PFSK-1 (cell line): ENCODE measurements around the gene TRABD2A.
A peak's percentile ranks its signal among the peaks of the same experiment; 100 is the strongest.

Experiments used
- FOXP2 ChIP-seq: optimal IDR thresholded peaks from 2 replicates; pipeline ENCODE3; 2011; ENCODE audit warnings: borderline replicate concordance, control low read depth, inconsistent platforms; ENCODE audit not compliant: insufficient read depth; ENCODE audit errors: extremely low read length, extremely low read depth
- POLR2AphosphoS5 ChIP-seq: IDR thresholded peaks from 2 replicates; pipeline ENCODE4 v1.6.1; 2012; ENCODE audit warnings: low read depth, mild to moderate bottlenecking, control low read depth, low read length, moderate library complexity
- SIN3A ChIP-seq: IDR thresholded peaks from 2 replicates; pipeline ENCODE4 v1.6.1; 2012; ENCODE audit warnings: mild to moderate bottlenecking, low read length, moderate library complexity, borderline replicate concordance; ENCODE audit not compliant: insufficient read depth
- TAF1 ChIP-seq: IDR thresholded peaks from 2 replicates; pipeline ENCODE4 v1.6.1; 2012; ENCODE audit warnings: low read length, control low read depth, borderline replicate concordance; ENCODE audit not compliant: insufficient read depth
- TF ChIP-seq, protein P1 (sequence below), 2 experiments: IDR thresholded peaks; 2 replicates each; pipeline versions ENCODE4 v1.6.1 to v1.8.0; 2011 to 2012; ENCODE audit warnings: low read depth in 2 of 2, low read length in 2 of 2, control low read depth in 1 of 2, inconsistent platforms in 1 of 2, mild to moderate bottlenecking in 1 of 2, moderate library complexity in 1 of 2; ENCODE audit not compliant: insufficient read depth in 1 of 2

The TRABD2A gene

DNA sequence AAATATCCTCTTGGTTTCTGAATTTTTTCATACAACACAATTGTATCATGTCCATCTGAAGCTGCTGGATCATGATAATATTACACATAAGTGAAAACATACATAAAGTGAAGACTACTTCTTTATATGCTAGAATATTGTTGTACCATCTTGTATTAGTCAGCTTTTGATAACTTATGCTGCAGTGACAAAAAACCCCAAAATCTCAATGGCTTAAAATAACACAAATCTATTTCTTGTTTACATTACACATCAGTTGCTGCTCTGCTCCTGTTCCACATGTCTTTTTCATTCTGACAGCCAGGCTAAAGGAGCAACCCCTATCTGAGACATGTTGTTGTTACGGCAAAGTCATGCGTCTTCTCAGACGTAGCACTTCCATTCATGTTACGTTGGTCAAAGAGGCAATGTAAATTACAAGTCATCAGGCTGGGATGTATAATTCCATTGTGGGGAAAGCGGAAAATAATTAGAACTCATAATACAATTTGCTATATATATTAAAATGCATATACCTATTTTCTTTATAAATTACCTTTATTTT, 30.3 kb upstream of the TRABD2A start:
- TF ChIP-seq FOXP2 (no peak), SIN3A (no peak), TAF1 (no peak), POLR2AphosphoS5 (no peak)
- TF ChIP-seq, protein P1, sequence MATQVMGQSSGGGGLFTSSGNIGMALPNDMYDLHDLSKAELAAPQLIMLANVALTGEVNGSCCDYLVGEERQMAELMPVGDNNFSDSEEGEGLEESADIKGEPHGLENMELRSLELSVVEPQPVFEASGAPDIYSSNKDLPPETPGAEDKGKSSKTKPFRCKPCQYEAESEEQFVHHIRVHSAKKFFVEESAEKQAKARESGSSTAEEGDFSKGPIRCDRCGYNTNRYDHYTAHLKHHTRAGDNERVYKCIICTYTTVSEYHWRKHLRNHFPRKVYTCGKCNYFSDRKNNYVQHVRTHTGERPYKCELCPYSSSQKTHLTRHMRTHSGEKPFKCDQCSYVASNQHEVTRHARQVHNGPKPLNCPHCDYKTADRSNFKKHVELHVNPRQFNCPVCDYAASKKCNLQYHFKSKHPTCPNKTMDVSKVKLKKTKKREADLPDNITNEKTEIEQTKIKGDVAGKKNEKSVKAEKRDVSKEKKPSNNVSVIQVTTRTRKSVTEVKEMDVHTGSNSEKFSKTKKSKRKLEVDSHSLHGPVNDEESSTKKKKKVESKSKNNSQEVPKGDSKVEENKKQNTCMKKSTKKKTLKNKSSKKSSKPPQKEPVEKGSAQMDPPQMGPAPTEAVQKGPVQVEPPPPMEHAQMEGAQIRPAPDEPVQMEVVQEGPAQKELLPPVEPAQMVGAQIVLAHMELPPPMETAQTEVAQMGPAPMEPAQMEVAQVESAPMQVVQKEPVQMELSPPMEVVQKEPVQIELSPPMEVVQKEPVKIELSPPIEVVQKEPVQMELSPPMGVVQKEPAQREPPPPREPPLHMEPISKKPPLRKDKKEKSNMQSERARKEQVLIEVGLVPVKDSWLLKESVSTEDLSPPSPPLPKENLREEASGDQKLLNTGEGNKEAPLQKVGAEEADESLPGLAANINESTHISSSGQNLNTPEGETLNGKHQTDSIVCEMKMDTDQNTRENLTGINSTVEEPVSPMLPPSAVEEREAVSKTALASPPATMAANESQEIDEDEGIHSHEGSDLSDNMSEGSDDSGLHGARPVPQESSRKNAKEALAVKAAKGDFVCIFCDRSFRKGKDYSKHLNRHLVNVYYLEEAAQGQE (IDR thresholded peaks at IDR 0.05; ENCODE audit: insufficient read depth in 1 of 2, low read depth in 2 of 2, low read length in 2 of 2) = no peak

DNA sequence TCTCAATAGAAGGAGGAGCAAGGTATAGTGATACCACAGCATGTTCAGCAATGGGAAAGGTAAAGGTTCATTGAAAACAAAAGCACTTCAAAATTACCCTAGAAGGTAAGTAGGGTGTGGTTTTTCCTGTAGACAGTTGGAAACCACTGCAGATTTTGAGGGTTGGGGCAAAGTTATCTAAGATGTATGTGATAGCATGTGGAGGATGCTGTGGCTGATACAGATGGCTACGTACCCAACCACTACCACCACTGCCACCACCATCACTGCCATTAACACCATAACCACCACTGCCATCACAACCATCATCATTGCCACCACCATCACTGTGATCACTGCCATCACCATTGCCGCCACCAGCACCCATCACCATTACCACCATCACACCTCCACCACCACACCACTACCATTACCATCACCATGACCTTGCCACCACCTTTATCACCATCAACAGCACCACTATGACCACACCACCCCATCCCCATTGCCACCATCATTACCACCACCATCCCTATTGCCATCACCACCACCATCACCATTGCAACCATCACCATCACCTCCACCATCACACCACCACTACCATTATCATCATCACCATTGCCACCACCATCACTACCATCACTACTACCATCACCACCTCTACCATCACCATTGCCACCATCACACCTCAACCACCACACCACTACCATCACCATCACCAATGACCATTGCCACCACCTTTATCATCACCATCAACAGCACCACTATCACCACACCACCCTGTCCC, 28.2 kb upstream of the TRABD2A start:
- TF ChIP-seq TAF1 (no peak), FOXP2 (no peak), POLR2AphosphoS5 (no peak), SIN3A (no peak)
- TF ChIP-seq, protein P1 (IDR thresholded peaks at IDR 0.05; ENCODE audit: insufficient read depth in 1 of 2, low read depth in 2 of 2, low read length in 2 of 2) = no peak

DNA sequence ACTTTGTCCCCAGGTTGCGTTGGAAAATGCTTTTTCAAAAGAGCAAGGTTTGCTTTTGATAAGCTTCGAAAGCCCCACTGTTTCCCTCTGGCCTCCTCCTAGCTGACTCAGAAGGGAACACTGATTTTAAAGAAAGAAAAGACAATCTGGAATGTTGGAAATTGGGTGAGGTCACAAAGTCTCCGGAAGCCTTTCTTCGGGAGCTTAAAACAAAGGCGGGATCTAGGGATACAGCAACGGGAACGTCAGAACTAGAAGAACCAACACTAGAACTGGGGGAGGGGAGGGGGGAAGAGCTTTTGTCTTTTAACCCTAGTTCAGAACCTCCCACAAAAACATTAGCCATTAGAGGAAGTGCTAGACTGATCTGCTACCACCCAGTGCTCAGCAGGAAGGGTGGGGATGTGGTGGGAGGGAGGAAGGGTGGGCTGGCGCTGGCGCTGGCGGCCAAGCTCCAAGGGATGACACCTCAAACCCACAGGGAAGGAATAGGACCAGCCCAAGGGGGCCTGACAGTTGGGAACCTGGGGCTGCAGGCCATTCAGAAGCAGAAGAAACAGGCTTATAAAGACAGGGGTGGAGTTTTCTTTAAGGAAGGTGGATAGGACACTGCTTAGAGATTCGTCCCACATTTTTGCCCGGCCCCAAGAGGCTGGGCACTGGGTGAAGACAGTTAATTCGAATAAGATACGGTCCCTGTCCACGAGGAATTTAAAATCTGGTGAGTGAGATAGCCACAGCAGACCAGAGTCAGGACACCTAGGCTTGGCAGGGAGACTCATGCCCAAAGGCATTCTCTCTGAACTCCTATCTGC, 26.2 kb upstream of the TRABD2A start:
- 0 out of 2 replicates have a peak, but pooled peaks have one; percentile 45 for TF ChIP-seq SIN3A
- TF ChIP-seq TAF1 = no peak; the same call in 1 of the 2 replicates
- TF ChIP-seq POLR2AphosphoS5 = peak; percentile 69; the same call in 1 of the 2 replicates
- TF ChIP-seq, protein P1 (IDR thresholded peaks at IDR 0.05; ENCODE audit: insufficient read depth in 1 of 2, low read depth in 2 of 2, low read length in 2 of 2) = no peak
- TF ChIP-seq FOXP2 = no peak

DNA sequence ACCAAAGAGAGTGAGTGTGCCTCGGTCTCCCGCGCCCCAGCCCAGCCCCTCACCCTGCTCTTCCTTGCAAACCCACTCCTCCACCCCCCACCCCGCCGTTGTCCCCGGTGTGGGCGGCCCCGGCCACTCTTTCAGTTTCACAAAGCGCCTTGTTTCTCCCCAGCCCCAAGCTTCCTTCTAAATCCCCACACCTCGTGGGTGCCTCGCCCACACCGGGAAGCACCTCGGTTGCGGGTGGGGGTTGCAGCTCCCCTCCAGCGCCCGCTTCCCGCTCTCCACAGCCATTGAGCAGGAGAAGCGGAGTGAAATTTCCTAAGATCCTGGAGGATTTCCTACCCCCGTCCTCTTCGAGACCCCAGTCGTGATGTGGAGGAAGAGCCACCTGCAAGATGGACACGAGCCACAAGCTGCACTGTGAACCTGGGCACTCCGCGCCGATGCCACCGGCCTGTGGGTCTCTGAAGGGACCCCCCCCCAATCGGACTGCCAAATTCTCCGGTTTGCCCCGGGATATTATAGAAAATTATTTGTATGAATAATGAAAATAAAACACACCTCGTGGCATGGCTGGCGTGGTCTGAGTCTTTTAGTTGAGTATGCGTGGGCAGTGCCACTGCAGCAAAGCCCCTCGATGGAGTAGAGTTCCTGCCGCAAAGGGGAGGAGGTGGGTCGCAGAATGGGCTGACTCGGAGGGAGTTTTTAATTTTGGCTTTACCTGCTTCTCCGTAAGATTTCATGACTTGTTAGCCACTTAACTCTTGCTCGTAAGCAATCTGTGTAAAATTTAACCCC, 25.4 kb upstream of the TRABD2A start:
- no peak for TF ChIP-seq TAF1
- TF ChIP-seq SIN3A = no peak
- TF ChIP-seq, protein P1 (IDR thresholded peaks at IDR 0.05; ENCODE audit: insufficient read depth in 1 of 2, low read depth in 2 of 2, low read length in 2 of 2) = no peak
- TF ChIP-seq FOXP2 = no peak
- no peak for TF ChIP-seq POLR2AphosphoS5
